ENCODE results near the gene SECISBP2L. TPM values are rescaled to one million over a fixed set of nuclear protein-coding genes. Genes with fewer than 3 reads are reported as not detected.

The SECISBP2L gene
- total RNA-seq, 4 donors from 2014 or later = 23.7 to 27.5 (median 24.5) TPM

DNA sequence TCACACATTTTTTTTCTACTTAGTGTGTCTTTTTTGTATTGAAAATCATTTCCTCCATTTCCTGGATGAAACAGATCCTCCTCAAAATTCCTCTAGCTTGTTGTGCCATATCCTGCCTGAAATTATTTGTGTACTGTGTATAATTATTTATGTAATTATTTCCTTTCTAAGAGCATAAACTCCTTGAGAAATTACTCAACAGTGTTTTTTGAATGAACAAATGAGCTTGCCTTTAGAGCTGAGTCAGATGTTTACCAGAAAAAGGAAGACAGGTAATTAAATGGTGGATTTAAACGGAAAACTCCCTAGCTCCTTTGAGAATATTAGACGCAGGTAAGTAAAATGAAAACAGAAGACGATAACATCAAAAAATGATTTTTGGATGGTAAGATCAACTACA lies 13.2 kb upstream of the SECISBP2L start:
- DNase-seq = no peak
- no peak for TF ChIP-seq POLR2A (IDR thresholded peaks at IDR 0.05)
- TF ChIP-seq, protein P1, sequence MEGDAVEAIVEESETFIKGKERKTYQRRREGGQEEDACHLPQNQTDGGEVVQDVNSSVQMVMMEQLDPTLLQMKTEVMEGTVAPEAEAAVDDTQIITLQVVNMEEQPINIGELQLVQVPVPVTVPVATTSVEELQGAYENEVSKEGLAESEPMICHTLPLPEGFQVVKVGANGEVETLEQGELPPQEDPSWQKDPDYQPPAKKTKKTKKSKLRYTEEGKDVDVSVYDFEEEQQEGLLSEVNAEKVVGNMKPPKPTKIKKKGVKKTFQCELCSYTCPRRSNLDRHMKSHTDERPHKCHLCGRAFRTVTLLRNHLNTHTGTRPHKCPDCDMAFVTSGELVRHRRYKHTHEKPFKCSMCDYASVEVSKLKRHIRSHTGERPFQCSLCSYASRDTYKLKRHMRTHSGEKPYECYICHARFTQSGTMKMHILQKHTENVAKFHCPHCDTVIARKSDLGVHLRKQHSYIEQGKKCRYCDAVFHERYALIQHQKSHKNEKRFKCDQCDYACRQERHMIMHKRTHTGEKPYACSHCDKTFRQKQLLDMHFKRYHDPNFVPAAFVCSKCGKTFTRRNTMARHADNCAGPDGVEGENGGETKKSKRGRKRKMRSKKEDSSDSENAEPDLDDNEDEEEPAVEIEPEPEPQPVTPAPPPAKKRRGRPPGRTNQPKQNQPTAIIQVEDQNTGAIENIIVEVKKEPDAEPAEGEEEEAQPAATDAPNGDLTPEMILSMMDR (IDR thresholded peaks at IDR 0.05 in 4 of 5, conservative IDR thresholded peaks at IDR 0.05 in 1 of 5) = no peak
- no peak overlapping the region for H3K4me3 ChIP-seq
- intact Hi-C loops (cut with DNase I; ENCODE audit: low total_unique reads) = no loop called here
- no peaks in the 10 kb centered on the region for H3K4me1 ChIP-seq
- no peaks in the 10 kb centered on the region for H3K36me3 ChIP-seq
- no peak for ATAC-seq
- H3K27ac ChIP-seq = no peak overlapping the region
- in situ Hi-C loops (cut with MboI; ENCODE audit: low sequenced_read_pairs in 4 of 4) = no loop called here
- no peaks in the 10 kb centered on the region for H3K27me3 ChIP-seq
- H3K9me3 ChIP-seq = no peaks in the 10 kb centered on the region

DNA sequence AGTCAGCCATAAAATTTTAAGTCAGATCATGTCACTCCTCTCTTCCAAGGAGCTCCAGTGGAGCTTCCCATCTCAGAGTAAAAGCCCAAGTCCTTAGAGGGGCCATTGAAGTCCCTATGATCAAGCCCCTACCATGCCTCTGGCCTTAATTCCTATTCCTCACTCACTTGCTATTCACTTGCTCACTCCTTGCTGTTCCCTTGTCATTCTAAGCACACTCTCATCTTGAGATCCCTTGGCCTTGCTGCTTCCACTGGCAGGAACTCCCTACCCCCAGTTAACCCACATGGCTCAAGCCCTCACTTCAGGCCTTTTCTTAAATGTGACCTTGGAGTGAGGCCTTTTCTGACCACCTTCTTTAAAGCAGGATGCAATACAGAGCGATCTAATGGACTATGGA lies 12.3 kb upstream of the SECISBP2L start:
- ATAC-seq (no peak), DNase-seq (no peak)
- Histone ChIP-seq H3K4me1 (no peaks in the 10 kb centered on the region), H3K36me3 (no peaks in the 10 kb centered on the region), H3K4me3 (no peak overlapping the region), H3K9me3 (no peaks in the 10 kb centered on the region), H3K27ac (no peak overlapping the region), H3K27me3 (no peaks in the 10 kb centered on the region)
- TF ChIP-seq, protein P1 (IDR thresholded peaks at IDR 0.05 in 4 of 5, conservative IDR thresholded peaks at IDR 0.05 in 1 of 5) = no peak
- intact Hi-C loops (cut with DNase I; ENCODE audit: low total_unique reads) (no loop called here), in situ Hi-C loops (cut with MboI; ENCODE audit: low sequenced_read_pairs in 4 of 4) (no loop called here)

DNA sequence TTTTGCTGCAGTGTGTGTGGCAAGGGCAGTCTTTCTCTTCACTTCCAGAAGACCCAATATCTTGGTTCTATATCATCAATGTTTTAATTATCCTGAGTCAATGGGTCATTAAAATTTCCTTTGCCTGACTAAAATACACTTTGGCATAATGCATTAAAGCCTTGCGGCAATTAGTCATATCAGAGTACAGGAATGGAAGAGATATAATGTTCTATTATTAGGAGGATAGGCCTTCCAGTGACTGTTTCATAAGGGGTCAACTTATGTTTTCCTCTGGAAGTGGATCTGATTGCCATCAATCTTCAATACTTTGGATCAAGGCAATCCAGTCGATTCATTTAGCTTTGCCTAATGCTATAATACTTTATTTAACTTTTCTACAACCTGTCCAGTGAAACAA lies 9.4 kb upstream of the SECISBP2L start:
- no peaks in the 10 kb centered on the region for H3K4me1 ChIP-seq
- in situ Hi-C loops (cut with MboI; ENCODE audit: low sequenced_read_pairs in 4 of 4) = no loop called here
- intact Hi-C loops (cut with DNase I; ENCODE audit: low total_unique reads) = no loop called here
- no peak overlapping the region for H3K27ac ChIP-seq
- no peaks in the 10 kb centered on the region for H3K36me3 ChIP-seq
- ATAC-seq (no peak), DNase-seq (no peak)
- H3K9me3 ChIP-seq = no peaks in the 10 kb centered on the region
- H3K27me3 ChIP-seq = no peaks in the 10 kb centered on the region
- no peak for TF ChIP-seq POLR2A (IDR thresholded peaks at IDR 0.05)
- TF ChIP-seq, protein P1 (IDR thresholded peaks at IDR 0.05 in 4 of 5, conservative IDR thresholded peaks at IDR 0.05 in 1 of 5) = no peak
- no peak overlapping the region for H3K4me3 ChIP-seq

DNA sequence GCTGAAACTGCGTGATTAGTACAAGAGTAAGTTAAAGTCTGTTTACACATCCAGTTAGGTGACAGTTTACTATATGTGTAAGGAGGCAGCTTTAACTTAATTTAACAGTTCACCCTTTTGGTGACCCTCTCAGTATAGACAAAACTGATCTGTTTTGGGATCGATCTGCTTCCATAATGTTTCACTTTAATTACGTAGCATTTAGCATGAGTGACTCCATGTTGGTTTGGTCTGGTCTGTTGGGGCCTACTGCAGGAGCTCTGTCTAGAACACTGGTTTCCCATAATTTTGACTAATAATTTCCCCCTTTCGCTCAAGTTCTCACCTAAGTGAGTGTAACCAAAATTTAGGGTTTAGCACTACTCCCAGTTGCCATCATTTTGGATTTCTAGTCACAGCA lies 6.4 kb upstream of the SECISBP2L start:
- Histone ChIP-seq H3K27ac (no peak overlapping the region), H3K4me1 (no peaks in the 10 kb centered on the region), H3K9me3 (no peaks in the 10 kb centered on the region), H3K36me3 (no peaks in the 10 kb centered on the region), H3K4me3 (no peak overlapping the region), H3K27me3 (no peaks in the 10 kb centered on the region)
- DNase-seq (no peak), ATAC-seq (no peak)
- intact Hi-C loops (cut with DNase I; ENCODE audit: low total_unique reads) (no loop called here), in situ Hi-C loops (cut with MboI; ENCODE audit: low sequenced_read_pairs in 4 of 4) (no loop called here)
- no peak for TF ChIP-seq POLR2A (IDR thresholded peaks at IDR 0.05)
- TF ChIP-seq, protein P1 (IDR thresholded peaks at IDR 0.05 in 4 of 5, conservative IDR thresholded peaks at IDR 0.05 in 1 of 5) = no peak

DNA sequence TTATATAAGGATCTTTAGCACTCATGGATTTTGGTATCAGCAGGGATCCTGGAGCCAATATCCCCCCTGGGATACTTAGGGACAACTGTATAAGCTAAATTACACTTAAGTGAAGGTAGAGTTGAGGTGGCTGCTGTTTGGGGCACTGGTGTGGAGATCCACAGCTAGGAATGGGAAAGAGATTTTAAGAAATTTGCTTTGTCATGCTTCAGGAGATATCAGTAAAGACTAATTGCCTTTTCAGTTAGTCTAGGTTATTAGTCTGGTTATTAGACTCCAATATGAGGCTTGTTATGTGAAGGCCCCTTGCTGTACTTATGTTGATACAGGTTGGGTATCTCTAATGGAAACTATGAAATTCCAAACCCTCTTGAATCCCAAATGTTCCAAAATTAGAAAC lies 1.2 kb upstream of the SECISBP2L start:
- TF ChIP-seq POLR2A (IDR thresholded peaks at IDR 0.05) = no peak
- TF ChIP-seq, protein P1 (IDR thresholded peaks at IDR 0.05 in 4 of 5, conservative IDR thresholded peaks at IDR 0.05 in 1 of 5) = no peak
- H3K36me3 ChIP-seq = no peaks in the 10 kb centered on the region
- H3K9me3 ChIP-seq = no peaks in the 10 kb centered on the region
- H3K4me3 ChIP-seq = no peak overlapping the region
- peaks cover 24 to 29% of the 10 kb centered on the region in 2 donors for H3K4me1 ChIP-seq
- no peak overlapping the region for H3K27ac ChIP-seq
- no peaks in the 10 kb centered on the region for H3K27me3 ChIP-seq
- no peak for DNase-seq
- ATAC-seq = no peak
- intact Hi-C loops (cut with DNase I; ENCODE audit: low total_unique reads) (loop anchor here (2.0 to 5.0 kb wide), 3 partner anchors 99 to 575 kb away; partner anchors contain the start of genes DTWD1, EID1 and FAM227B), in situ Hi-C loops (cut with MboI; ENCODE audit: low sequenced_read_pairs in 4 of 4) (no loop called here)

Data from gastrocnemius medialis (tissue), 4 donors.